ENCODE measurements around the gene TPSG1.
"Not testable (repeated sequence)": the region's sequence is repeated elsewhere in the genome, so short reads cannot be mapped to it uniquely, and the experiment has no call there.

TPSG1 gene

DNA sequence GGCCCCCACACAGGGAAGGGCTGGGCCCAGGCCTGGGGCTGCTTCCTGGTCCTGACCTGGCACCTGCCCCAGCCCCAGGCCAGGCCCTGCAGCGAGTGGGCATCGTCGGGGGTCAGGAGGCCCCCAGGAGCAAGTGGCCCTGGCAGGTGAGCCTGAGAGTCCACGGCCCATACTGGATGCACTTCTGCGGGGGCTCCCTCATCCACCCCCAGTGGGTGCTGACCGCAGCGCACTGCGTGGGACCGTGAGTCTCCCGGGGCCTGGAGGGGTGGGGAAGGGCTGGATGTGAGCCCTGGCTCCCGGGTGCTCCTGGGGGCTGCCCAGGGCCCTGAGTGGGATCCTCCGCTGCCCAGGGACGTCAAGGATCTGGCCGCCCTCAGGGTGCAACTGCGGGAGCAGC is 16.0 kb upstream of the TPSG1 start:
- not testable (repeated sequence) for H3K36me3 ChIP-seq (ENCODE audit: control insufficient read depth, insufficient read depth, low read length, severe bottlenecking); DNase-seq (ENCODE audit: low read depth); H3K9me3 ChIP-seq (ENCODE audit: control insufficient read depth, low read length)

GRCh38 chr16:1240436-1240835 is 15.4 kb upstream of the TPSG1 start, which contains the start of gene TPSAB1:
TSS of gene TPSAB1 (plus strand) at chr16:1240705. CDS start at chr16:1240939, 234 bp downstream.
- not testable (repeated sequence) for H3K4me3 ChIP-seq (ENCODE audit: low read length); H3K9ac ChIP-seq (ENCODE audit: low read length); H3K36me3 ChIP-seq (ENCODE audit: control insufficient read depth, insufficient read depth, low read length, severe bottlenecking); H3K4me1 ChIP-seq (ENCODE audit: control insufficient read depth, insufficient read depth, low read length); DNase-seq (ENCODE audit: low read depth); H3K9me3 ChIP-seq (ENCODE audit: control insufficient read depth, low read length)
- peaks cover 11% of the 10 kb centered on the region for H3K27me3 ChIP-seq (replicated peaks; ENCODE audit: control insufficient read depth, insufficient read depth, low read length)

More for the DNA sequence above, 16.0 kb upstream of the TPSG1 start:
- H3K9ac ChIP-seq (ENCODE audit: low read length); H3K4me3 ChIP-seq (ENCODE audit: low read length); H3K4me1 ChIP-seq (ENCODE audit: control insufficient read depth, insufficient read depth, low read length): not testable (repeated sequence)
- H3K27me3 ChIP-seq (replicated peaks; ENCODE audit: control insufficient read depth, insufficient read depth, low read length) = peaks cover 17% of the 10 kb centered on the region

DNA sequence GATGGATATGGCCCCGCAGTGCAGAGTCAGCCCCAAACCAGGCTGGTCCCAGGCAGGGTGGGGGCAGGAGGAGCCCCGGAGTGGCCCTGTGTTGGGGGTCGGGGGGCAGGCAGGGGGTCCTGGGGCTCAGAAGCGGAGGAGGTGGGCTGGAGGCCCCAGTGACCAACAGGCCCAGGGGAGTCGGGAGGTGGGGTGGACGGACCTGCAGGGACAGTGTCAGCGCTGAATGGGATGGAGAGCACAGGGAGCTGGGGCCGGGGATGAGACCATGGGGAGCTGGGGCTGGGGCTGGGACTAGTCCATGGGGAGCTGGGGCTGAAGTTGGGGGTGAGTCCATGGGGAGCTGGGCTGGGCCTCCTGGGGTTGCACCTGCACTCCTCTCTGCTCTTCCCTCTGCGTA is 14.5 kb upstream of the TPSG1 start:
- H3K4me1 ChIP-seq (ENCODE audit: control insufficient read depth, insufficient read depth, low read length); H3K27me3 ChIP-seq (replicated peaks; ENCODE audit: control insufficient read depth, insufficient read depth, low read length); H3K9ac ChIP-seq (ENCODE audit: low read length); H3K9me3 ChIP-seq (ENCODE audit: control insufficient read depth, low read length); H3K4me3 ChIP-seq (ENCODE audit: low read length); DNase-seq (ENCODE audit: low read depth); H3K36me3 ChIP-seq (ENCODE audit: control insufficient read depth, insufficient read depth, low read length, severe bottlenecking): not testable (repeated sequence)

- H3K4me3 ChIP-seq (ENCODE audit: low read length); H3K9me3 ChIP-seq (ENCODE audit: control insufficient read depth, low read length); H3K4me1 ChIP-seq (ENCODE audit: control insufficient read depth, insufficient read depth, low read length); DNase-seq (ENCODE audit: low read depth); H3K27me3 ChIP-seq (replicated peaks; ENCODE audit: control insufficient read depth, insufficient read depth, low read length); H3K9ac ChIP-seq (ENCODE audit: low read length); H3K36me3 ChIP-seq (ENCODE audit: control insufficient read depth, insufficient read depth, low read length, severe bottlenecking): not testable (repeated sequence)
These were observed 13.8 kb upstream of the TPSG1 start for GRCh38 chr16:1238909-1239308.

GRCh38 chr16:1237990-1238389 is 12.9 kb upstream of the TPSG1 start:
- Histone ChIP-seq H3K27me3 (replicated peaks; ENCODE audit: control insufficient read depth, insufficient read depth, low read length) (peaks cover 4% of the 10 kb centered on the region), H3K4me3 (ENCODE audit: low read length) (no peak overlapping the region), H3K36me3 (ENCODE audit: control insufficient read depth, insufficient read depth, low read length, severe bottlenecking) (no peaks in the 10 kb centered on the region), H3K9me3 (ENCODE audit: control insufficient read depth, low read length) (no peaks in the 10 kb centered on the region), H3K9ac (ENCODE audit: low read length) (no peak overlapping the region), H3K4me1 (ENCODE audit: control insufficient read depth, insufficient read depth, low read length) (no peaks in the 10 kb centered on the region)
- DNase-seq (ENCODE audit: low read depth) = no peak

GRCh38 chr16:1236659-1237058 is 11.6 kb upstream of the TPSG1 start:
- H3K4me3 ChIP-seq (ENCODE audit: low read length); H3K36me3 ChIP-seq (ENCODE audit: control insufficient read depth, insufficient read depth, low read length, severe bottlenecking); H3K9ac ChIP-seq (ENCODE audit: low read length); H3K9me3 ChIP-seq (ENCODE audit: control insufficient read depth, low read length); H3K4me1 ChIP-seq (ENCODE audit: control insufficient read depth, insufficient read depth, low read length); DNase-seq (ENCODE audit: low read depth); H3K27me3 ChIP-seq (replicated peaks; ENCODE audit: control insufficient read depth, insufficient read depth, low read length): not testable (repeated sequence)

GRCh38 chr16:1232049-1232748 is 7.1 kb upstream of the TPSG1 start:
- not testable (repeated sequence) for H3K27me3 ChIP-seq (replicated peaks; ENCODE audit: control insufficient read depth, insufficient read depth, low read length); DNase-seq (ENCODE audit: low read depth); H3K4me3 ChIP-seq (ENCODE audit: low read length); H3K9ac ChIP-seq (ENCODE audit: low read length); H3K4me1 ChIP-seq (ENCODE audit: control insufficient read depth, insufficient read depth, low read length); H3K9me3 ChIP-seq (ENCODE audit: control insufficient read depth, low read length); H3K36me3 ChIP-seq (ENCODE audit: control insufficient read depth, insufficient read depth, low read length, severe bottlenecking)

DNA sequence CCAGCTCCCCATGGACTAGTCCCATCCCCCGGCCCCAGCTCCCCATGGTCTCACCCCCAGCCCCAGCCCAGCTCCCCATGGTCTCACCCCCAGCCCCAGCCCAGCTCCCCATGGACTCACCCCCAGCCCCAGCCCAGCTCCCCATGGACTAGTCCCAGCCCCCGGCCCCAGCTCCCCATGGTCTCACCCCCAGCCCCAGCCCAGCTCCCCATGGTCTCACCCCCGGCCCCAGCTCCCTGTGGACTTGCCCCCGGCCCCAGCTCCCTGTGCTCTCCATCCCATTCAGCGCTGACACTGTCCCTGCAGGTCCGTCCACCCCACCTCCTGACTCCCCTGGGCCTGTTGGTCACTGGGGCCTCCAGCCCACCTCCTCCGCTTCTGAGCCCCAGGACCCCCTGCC is 6.2 kb upstream of the TPSG1 start:
- not testable (repeated sequence) for H3K36me3 ChIP-seq (ENCODE audit: control insufficient read depth, insufficient read depth, low read length, severe bottlenecking); H3K4me3 ChIP-seq (ENCODE audit: low read length); DNase-seq (ENCODE audit: low read depth); H3K9ac ChIP-seq (ENCODE audit: low read length); H3K27me3 ChIP-seq (replicated peaks; ENCODE audit: control insufficient read depth, insufficient read depth, low read length); H3K9me3 ChIP-seq (ENCODE audit: control insufficient read depth, low read length); H3K4me1 ChIP-seq (ENCODE audit: control insufficient read depth, insufficient read depth, low read length)

GRCh38 chr16:1230471-1231212 is 5.6 kb upstream of the TPSG1 start:
- not testable (repeated sequence) for H3K9me3 ChIP-seq (ENCODE audit: control insufficient read depth, low read length); H3K4me1 ChIP-seq (ENCODE audit: control insufficient read depth, insufficient read depth, low read length); H3K36me3 ChIP-seq (ENCODE audit: control insufficient read depth, insufficient read depth, low read length, severe bottlenecking); H3K27me3 ChIP-seq (replicated peaks; ENCODE audit: control insufficient read depth, insufficient read depth, low read length); H3K9ac ChIP-seq (ENCODE audit: low read length); DNase-seq (ENCODE audit: low read depth); H3K4me3 ChIP-seq (ENCODE audit: low read length)

DNA sequence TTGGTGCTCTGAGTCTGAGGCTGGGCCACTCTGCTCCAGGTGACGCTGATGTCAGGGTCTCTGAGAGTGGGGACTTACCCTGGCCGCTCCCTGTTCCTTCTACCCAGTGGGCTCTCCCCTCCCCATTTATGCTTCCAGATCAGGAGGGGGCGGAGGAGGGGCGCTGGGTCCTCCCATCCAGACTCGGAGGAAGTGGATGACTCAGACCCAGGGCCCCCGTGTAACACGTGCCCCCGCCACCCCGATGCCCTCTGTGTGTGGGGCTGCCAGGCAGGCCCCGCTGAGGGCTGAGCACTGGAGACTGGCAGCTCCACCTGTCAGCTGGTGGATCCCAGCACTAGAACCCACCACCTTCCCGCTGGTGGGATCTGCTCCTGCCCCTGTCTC is 5.0 kb upstream of the TPSG1 start, which contains the start of gene TPSB2:
Gene TPSB2 (minus strand): TSS at position 101 of the 387 bp plus-strand sequence. CDS start 233 bp downstream, outside the sequence.
- H3K4me3 ChIP-seq (ENCODE audit: low read length); H3K9ac ChIP-seq (ENCODE audit: low read length); H3K9me3 ChIP-seq (ENCODE audit: control insufficient read depth, low read length); DNase-seq (ENCODE audit: low read depth); H3K36me3 ChIP-seq (ENCODE audit: control insufficient read depth, insufficient read depth, low read length, severe bottlenecking); H3K4me1 ChIP-seq (ENCODE audit: control insufficient read depth, insufficient read depth, low read length); H3K27me3 ChIP-seq (replicated peaks; ENCODE audit: control insufficient read depth, insufficient read depth, low read length): not testable (repeated sequence)

DNA sequence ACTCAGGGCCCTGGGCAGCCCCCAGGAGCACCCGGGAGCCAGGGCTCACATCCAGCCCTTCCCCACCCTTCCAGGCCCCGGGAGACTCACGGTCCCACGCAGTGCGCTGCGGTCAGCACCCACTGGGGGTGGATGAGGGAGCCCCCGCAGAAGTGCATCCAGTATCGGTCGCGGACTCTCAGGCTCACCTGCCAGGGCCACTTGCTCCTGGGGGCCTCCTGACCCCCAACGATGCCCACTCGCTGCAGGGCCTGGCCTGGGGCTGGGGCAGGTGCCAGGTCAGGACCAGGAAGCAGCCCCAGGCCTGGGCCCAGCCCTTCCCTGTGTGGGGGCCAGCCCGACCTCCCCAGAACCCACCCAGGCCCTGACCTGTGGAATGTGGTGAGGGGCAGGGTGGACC is 4.4 kb upstream of the TPSG1 start:
- H3K4me3 ChIP-seq (ENCODE audit: low read length); H3K27me3 ChIP-seq (replicated peaks; ENCODE audit: control insufficient read depth, insufficient read depth, low read length); H3K4me1 ChIP-seq (ENCODE audit: control insufficient read depth, insufficient read depth, low read length); H3K36me3 ChIP-seq (ENCODE audit: control insufficient read depth, insufficient read depth, low read length, severe bottlenecking); H3K9ac ChIP-seq (ENCODE audit: low read length); H3K9me3 ChIP-seq (ENCODE audit: control insufficient read depth, low read length); DNase-seq (ENCODE audit: low read depth): not testable (repeated sequence)

Data from adipocyte (in vitro differentiated cells).